ENCODE measurements around the gene BNC1.

- TF ChIP-seq MAX (IDR thresholded peaks at IDR 0.05; ENCODE audit: low read depth, low read length) (no peak), MEF2A (IDR thresholded peaks at IDR 0.05; ENCODE audit: insufficient read depth, low read depth, low read length) (no peak), RFX5 (IDR thresholded peaks at IDR 0.05; ENCODE audit: low read depth, low read length) (no peak)
Measured at GRCh38 chr15:83276661-83277060, 7.8 kb downstream of the BNC1 start.

All from GM12878 (cell line).